H1 (cell line): ENCODE data around the gene ABHD12. TPM values are rescaled to one million over a fixed set of nuclear protein-coding genes. Genes with fewer than 3 reads are reported as not detected.

Experiments used
- CTCF ChIA-PET: fragments of 300-600 bp; sonication (Branson Sonifier 250); formaldehyde crosslinking; loops from one replicate; lab custom pipeline; 2021; ENCODE audit not compliant: partially characterized antibody; lab: Charles Lee
- POLR2A ChIA-PET: fragments of 300-600 bp; sonication (Branson Sonifier 250); formaldehyde crosslinking; loops from one replicate; lab custom pipeline; 2021; ENCODE audit warnings: inconsistent platforms; ENCODE audit not compliant: partially characterized antibody; lab: Charles Lee
- DNase-seq, 2 experiments: peaks; one replicate each; pipeline versions ENCODE4 v3.0.0 to v3.0.0-alpha.2; 2010 to 2022; ENCODE audit warnings: low spot score in 2 of 2, low read depth in 1 of 2, mixed read lengths in 1 of 2
- FAIRE-seq: peaks from 2 replicates; lab custom pipeline; 2011; peaks lifted over from hg19 to GRCh38; lab: Jason Lieb, UNC
- H2AFZ ChIP-seq: 2 replicates; pipeline ENCODE4 v1.8.1; 2012; ENCODE audit warnings: low read length, inconsistent platforms
- H2AK5ac ChIP-seq: 2 replicates; pipeline ENCODE4 v1.6.1; 2013; ENCODE audit warnings: low read depth, low read length
- H2BK120ac ChIP-seq: replicated peaks from 2 replicates; pipeline ENCODE3; 2013; ENCODE audit warnings: low read depth, low read length, inconsistent platforms
- H2BK12ac ChIP-seq: 2 replicates; pipeline ENCODE4 v1.6.1; 2013; ENCODE audit warnings: low read depth, low read length
- H2BK15ac ChIP-seq: 2 replicates; pipeline ENCODE4 v1.6.1; 2013; ENCODE audit warnings: low read length
- H2BK20ac ChIP-seq: 2 replicates; pipeline ENCODE4 v1.6.1; 2013; ENCODE audit warnings: low read length
- H2BK5ac ChIP-seq: 2 replicates; pipeline ENCODE4 v1.6.1; 2013; ENCODE audit warnings: low read depth, low read length
- H3K14ac ChIP-seq: 2 replicates; pipeline ENCODE4 v1.6.1; 2013; ENCODE audit warnings: inconsistent platforms; ENCODE audit not compliant: insufficient read length
- H3K18ac ChIP-seq: 2 replicates; pipeline ENCODE4 v1.6.1; 2013; ENCODE audit warnings: low read length; ENCODE audit errors: extremely low read depth
- H3K23ac ChIP-seq: 2 replicates; pipeline ENCODE4 v1.6.1; 2013; ENCODE audit warnings: inconsistent platforms; ENCODE audit not compliant: insufficient read length
- H3K23me2 ChIP-seq: 2 replicates; pipeline ENCODE4 v1.6.1; 2013; ENCODE audit warnings: low read depth, low read length
- H3K27ac ChIP-seq: 2 replicates; pipeline ENCODE4 v1.6.1; 2011; ENCODE audit warnings: low read depth, low read length, inconsistent platforms
- H3K27me3 ChIP-seq, 4 experiments: replicated peaks in 1 of 4; 1 replicate in 1 of 4; 2 replicates in 3 of 4; pipeline versions ENCODE4 v1.6.1 to v1.8.1; 2011 to 2013; ENCODE audit warnings: low read length in 3 of 4, mild to moderate bottlenecking in 3 of 4, inconsistent platforms in 2 of 4, mixed read lengths in 2 of 4, moderate library complexity in 1 of 4; ENCODE audit not compliant: control insufficient read depth in 3 of 4, insufficient read depth in 3 of 4; ENCODE audit errors: extremely low read depth in 1 of 4
- H3K36me3 ChIP-seq, 4 experiments: 2 replicates each; pipeline versions ENCODE4 v1.6.1 to v1.8.1; 2011 to 2013; ENCODE audit warnings: mild to moderate bottlenecking in 4 of 4, low read length in 3 of 4, moderate library complexity in 2 of 4, control low read depth in 1 of 4, inconsistent platforms in 1 of 4; ENCODE audit not compliant: insufficient read depth in 4 of 4, control insufficient read depth in 2 of 4
- H3K4ac ChIP-seq: replicated peaks from 2 replicates; pipeline ENCODE3; 2013; ENCODE audit warnings: low read length, low read depth, mixed read lengths, inconsistent platforms; ENCODE audit not compliant: insufficient read length
- H3K4me1 ChIP-seq, 4 experiments: replicated peaks in 1 of 4; 1 replicate in 1 of 4; 2 replicates in 3 of 4; pipeline versions ENCODE4 v1.6.1 to v1.8.1; 2011 to 2013; ENCODE audit warnings: low read length in 3 of 4, inconsistent platforms in 2 of 4, mixed read lengths in 1 of 4; ENCODE audit not compliant: insufficient read depth in 4 of 4, control insufficient read depth in 3 of 4
- H3K4me2 ChIP-seq, 2 experiments: 2 replicates each; pipeline versions ENCODE4 v1.6.1 to v1.8.1; 2011 to 2013; ENCODE audit warnings: low read depth in 2 of 2, low read length in 2 of 2, control low read depth in 1 of 2, inconsistent platforms in 1 of 2, mild to moderate bottlenecking in 1 of 2; ENCODE audit not compliant: insufficient read depth in 1 of 2
- H3K4me3 ChIP-seq, 4 experiments: fragments of 200-600, 300-600 bp in 1 of 4; sonication (generic), shearing (Covaris generic), sonication (Bioruptor Twin) in 1 of 4; 2 replicates each; pipeline versions ENCODE4 v1.5.1 to v1.8.1; 2011 to 2016; ENCODE audit warnings: low read length in 4 of 4, low read depth in 3 of 4, control low read depth in 2 of 4, inconsistent platforms in 2 of 4, mild to moderate bottlenecking in 2 of 4, mixed read lengths in 1 of 4, moderate library complexity in 1 of 4; ENCODE audit not compliant: insufficient read depth in 2 of 4; ENCODE audit errors: extremely low read depth in 1 of 4
- H3K56ac ChIP-seq: replicated peaks from 2 replicates; pipeline ENCODE3; 2013; ENCODE audit warnings: low read depth, mild to moderate bottlenecking, mixed read lengths, low read length, inconsistent platforms; ENCODE audit not compliant: insufficient read length
- H3K79me1 ChIP-seq: 2 replicates; pipeline ENCODE4 v1.6.1; 2013; ENCODE audit warnings: low read depth, low read length, control low read depth
- H3K79me2 ChIP-seq, 2 experiments: 2 replicates each; pipeline versions ENCODE4 v1.6.1 to v1.8.1; 2012 to 2013; ENCODE audit warnings: low read length in 2 of 2, mild to moderate bottlenecking in 2 of 2, inconsistent platforms in 1 of 2; ENCODE audit not compliant: insufficient read depth in 2 of 2, control insufficient read depth in 1 of 2
- H3K9ac ChIP-seq, 4 experiments: replicated peaks in 1 of 4; 1 replicate in 1 of 4; 2 replicates in 3 of 4; pipeline versions ENCODE4 v1.6.1 to v1.8.1; 2011 to 2013; ENCODE audit warnings: low read depth in 3 of 4, low read length in 3 of 4, control low read depth in 2 of 4, mild to moderate bottlenecking in 2 of 4, moderate library complexity in 2 of 4, inconsistent platforms in 1 of 4; ENCODE audit errors: extremely low read depth in 1 of 4
- H3K9me3 ChIP-seq, 2 experiments: 2 replicates each; pipeline versions ENCODE4 v1.6.1 to v1.8.1; 2012 to 2013; ENCODE audit warnings: mild to moderate bottlenecking in 2 of 2, moderate library complexity in 2 of 2, control low read depth in 1 of 2, inconsistent platforms in 1 of 2, low read depth in 1 of 2, low read length in 1 of 2, mixed read lengths in 1 of 2; ENCODE audit not compliant: insufficient read depth in 2 of 2
- H4K20me1 ChIP-seq, 2 experiments: replicated peaks in 1 of 2; 2 replicates each; pipeline versions ENCODE3 to v1.8.1; 2011 to 2013; ENCODE audit warnings: inconsistent platforms in 2 of 2, low read length in 2 of 2, mild to moderate bottlenecking in 1 of 2; ENCODE audit not compliant: insufficient read depth in 2 of 2, control insufficient read depth in 1 of 2
- H4K5ac ChIP-seq: 2 replicates; pipeline ENCODE4 v1.6.1; 2013; ENCODE audit warnings: low read length, low read depth, mixed read lengths, inconsistent platforms; ENCODE audit not compliant: insufficient read length
- H4K8ac ChIP-seq: 2 replicates; pipeline ENCODE4 v1.8.0; 2013; ENCODE audit warnings: mild to moderate bottlenecking, moderate library complexity, low read length, inconsistent platforms; ENCODE audit not compliant: insufficient read depth; ENCODE audit errors: extremely low read depth
- H4K91ac ChIP-seq: replicated peaks from 2 replicates; pipeline ENCODE3; 2013; ENCODE audit warnings: low read length, mixed read lengths, inconsistent platforms; ENCODE audit not compliant: insufficient read length
- whole genome bisulfite sequencing, 2 experiments: shearing (Covaris generic) in 1 of 2; methylation state at CpG; one replicate each; pipeline versions ENCODE4 v1.1.6 to v1.1.7; 2013 to 2015; ENCODE audit warnings: low lambda C conversion rate in 2 of 2, mixed read lengths in 2 of 2, inconsistent platforms in 1 of 2, low coverage in 1 of 2, missing lambda C conversion rate in 1 of 2; ENCODE audit not compliant: insufficient replicate concordance in 2 of 2, insufficient coverage in 1 of 2, insufficient read length in 1 of 2; ENCODE audit errors: extremely low coverage in 1 of 2, missing lambda C conversion rate in 1 of 2; 5-methylcytosine and 5-hydroxymethylcytosine counted together
- polyA plus RNA-seq, 7 experiments: library from polyadenylated mRNA; depleted of rRNA in 3 of 7; stranded (reverse) in 5 of 7; unstranded in 2 of 7; fragments of >200 nt in 5 of 7; fragments of 200-250 nt in 2 of 7; gene quantifications; 1 replicate in 5 of 7; 2 replicates in 1 of 7; 4 replicates in 1 of 7; pipeline versions ENCODE4 v1.2.1 to v1.2.3, GENCODE V29; 2011 to 2013; ENCODE audit warnings: missing spikeins in 2 of 7, mixed read lengths in 2 of 7
- total RNA-seq: library from RNA; stranded (reverse); fragmentation: NEBNext Ultra II Directional; extraction: Animal tissue kit (Norgen Biotek cat#: 25700); gene quantifications from 2 replicates; pipeline ENCODE4 v1.2.1, GENCODE V29; 2021

Gene ABHD12
- total and polyA plus RNA-seq, 2 of the 8 experiments (the other 6 are each of a cell fraction or from before 2014, with no cell fraction given), result 31.3 to 59.5 TPM

DNA sequence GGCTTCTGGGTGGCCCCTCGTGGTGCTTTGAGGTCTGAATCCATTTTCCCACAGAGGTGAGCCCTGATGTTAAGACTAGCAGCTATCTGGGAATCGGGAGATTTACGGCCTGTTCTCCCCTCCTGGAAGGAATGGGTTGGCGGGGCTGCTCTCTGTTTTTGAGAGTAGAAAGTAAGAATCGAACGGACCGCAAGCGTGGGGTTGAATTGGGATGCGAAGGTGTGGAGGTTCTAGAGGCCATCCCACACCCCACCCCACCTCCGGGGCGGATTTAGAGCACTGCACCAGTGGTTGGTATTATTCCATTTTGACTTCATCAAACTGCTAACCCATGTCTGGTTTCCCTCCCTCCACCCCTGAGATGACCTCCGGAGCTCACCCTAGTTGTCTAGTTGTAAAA lies 131.3 kb downstream of the ABHD12 start:
- H3K4me2 ChIP-seq, result no peak overlapping the region
- no peak overlapping the region for H4K5ac ChIP-seq
- peaks cover 13% of the 10 kb centered on the region for H3K79me1 ChIP-seq
- no peaks in the 10 kb centered on the region for H3K27me3 ChIP-seq
- peaks cover 0 to 16% of the 10 kb centered on the region in 2 experiments; a peak in 2 of 4 replicates for H3K79me2 ChIP-seq
- no peak overlapping the region for H3K9ac ChIP-seq
- no peaks in the 10 kb centered on the region for H4K20me1 ChIP-seq
- H2BK20ac ChIP-seq, result no peak overlapping the region
- POLR2A ChIA-PET, result interaction anchor here (1.5 to 2.1 kb wide), 2 partner anchors 9 to 12 kb away, joined by 4 to 6 read pairs; partner anchors contain the start of gene PYGB
- H3K36me3 ChIP-seq, result peaks cover 2 to 17% (median 9%) of the 10 kb centered on the region in 4 experiments; a peak in 3 of 8 replicates
- 91% methylated on average over 12 of the region's 12 CpGs; no CpG with 5 or more reads in 1 of the 2 experiments for WGBS, 2 experiments
- no peak overlapping the region for H2BK5ac ChIP-seq
- no peak overlapping the region for H2BK15ac ChIP-seq
- H4K91ac ChIP-seq, result no peak overlapping the region
- H3K27ac ChIP-seq, result no peak overlapping the region
- no peak overlapping the region for H3K23ac ChIP-seq
- no peak overlapping the region for H4K8ac ChIP-seq
- no peak overlapping the region for H3K14ac ChIP-seq
- H3K4ac ChIP-seq, result no peak overlapping the region
- H2AK5ac ChIP-seq, result no peak overlapping the region
- CTCF ChIA-PET, result interaction anchor here (1.6 kb wide), 1 partner anchor 110 kb away, joined by 3 read pairs; no protein-coding TSS in a partner anchor
- H3K56ac ChIP-seq, result no peak overlapping the region
- no peaks in the 10 kb centered on the region for H3K23me2 ChIP-seq
- no peak for FAIRE-seq
- H3K4me1 ChIP-seq, result no peaks in the 10 kb centered on the region
- no peak overlapping the region for H3K4me3 ChIP-seq
- no peak overlapping the region for H2BK12ac ChIP-seq
- no peak overlapping the region for H2BK120ac ChIP-seq
- peak in 1 of 2 experiments; percentile 30 for DNase-seq
- H3K9me3 ChIP-seq, result peaks cover 0 to 6% of the 10 kb centered on the region in 2 experiments; a peak in 1 of 4 replicates
- no peak overlapping the region for H3K18ac ChIP-seq
- H2AFZ ChIP-seq, result no peak overlapping the region
